Gastroesophageal sphincter (tissue), 3 donors: Measurements from ENCODE around the gene FRMD3.

Experiments
- POLR2A ChIP-seq, 2 donors: fragments of 450-650 bp; IDR thresholded peaks; one replicate each; pipeline ENCODE4 v1.6.1; 2017; ENCODE audit warnings: antibody characterized with exemption in 2 of 2, mild to moderate bottlenecking in 2 of 2, moderate library complexity in 1 of 2
- TF ChIP-seq, protein P1 (sequence below), 4 experiments: fragments of 200-600 bp in 2 of 4; fragments of 450-650 bp in 2 of 4; sonication (generic) in 1 of 4; IDR thresholded peaks; one replicate each; pipeline ENCODE4 v1.5.1; 2017 to 2019; ENCODE audit warnings: antibody characterized with exemption in 4 of 4, mild to moderate bottlenecking in 2 of 4, moderate library complexity in 2 of 4

DNA sequence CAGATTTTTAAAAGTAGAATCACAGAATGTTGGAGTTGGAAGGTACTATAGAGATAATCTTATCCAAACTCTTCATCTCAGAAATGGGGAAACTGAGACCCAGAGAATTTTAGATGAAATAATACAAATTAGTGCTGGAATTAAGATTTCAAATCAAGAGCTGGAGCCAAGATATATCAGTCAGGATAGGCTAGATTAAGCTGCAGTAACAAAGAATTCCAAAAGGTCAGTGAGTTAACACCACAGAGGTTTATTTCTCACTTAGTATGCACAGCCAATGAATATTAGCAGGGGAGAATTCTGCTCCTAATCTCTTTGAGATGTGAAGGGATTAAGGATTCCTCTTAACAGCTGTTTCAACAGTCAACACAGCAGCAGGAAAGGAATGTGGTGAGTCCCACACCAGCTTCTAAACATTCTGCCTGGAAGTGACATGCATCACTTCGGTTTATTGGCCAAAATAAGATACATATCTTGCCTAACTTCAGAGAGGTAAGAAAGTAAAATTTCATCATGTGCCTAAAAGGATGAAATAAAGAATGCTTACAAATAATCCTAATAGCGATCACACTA lies 136.8 kb downstream of the FRMD3 start:
- TF ChIP-seq, protein P1, sequence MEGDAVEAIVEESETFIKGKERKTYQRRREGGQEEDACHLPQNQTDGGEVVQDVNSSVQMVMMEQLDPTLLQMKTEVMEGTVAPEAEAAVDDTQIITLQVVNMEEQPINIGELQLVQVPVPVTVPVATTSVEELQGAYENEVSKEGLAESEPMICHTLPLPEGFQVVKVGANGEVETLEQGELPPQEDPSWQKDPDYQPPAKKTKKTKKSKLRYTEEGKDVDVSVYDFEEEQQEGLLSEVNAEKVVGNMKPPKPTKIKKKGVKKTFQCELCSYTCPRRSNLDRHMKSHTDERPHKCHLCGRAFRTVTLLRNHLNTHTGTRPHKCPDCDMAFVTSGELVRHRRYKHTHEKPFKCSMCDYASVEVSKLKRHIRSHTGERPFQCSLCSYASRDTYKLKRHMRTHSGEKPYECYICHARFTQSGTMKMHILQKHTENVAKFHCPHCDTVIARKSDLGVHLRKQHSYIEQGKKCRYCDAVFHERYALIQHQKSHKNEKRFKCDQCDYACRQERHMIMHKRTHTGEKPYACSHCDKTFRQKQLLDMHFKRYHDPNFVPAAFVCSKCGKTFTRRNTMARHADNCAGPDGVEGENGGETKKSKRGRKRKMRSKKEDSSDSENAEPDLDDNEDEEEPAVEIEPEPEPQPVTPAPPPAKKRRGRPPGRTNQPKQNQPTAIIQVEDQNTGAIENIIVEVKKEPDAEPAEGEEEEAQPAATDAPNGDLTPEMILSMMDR (IDR thresholded peaks at IDR 0.05): no peak
- TF ChIP-seq POLR2A (IDR thresholded peaks at IDR 0.05): no peak
